Breast epithelium (tissue), 3 donors: ENCODE measurements around the gene LONP2.

Experiments used
- CTCF ChIP-seq, 3 donors: fragments of 450-650 bp; IDR thresholded peaks; one replicate each; pipeline ENCODE4 v1.5.1; 2016 to 2017; ENCODE audit warnings: antibody characterized with exemption in 3 of 3, mild to moderate bottlenecking in 3 of 3, moderate library complexity in 3 of 3
- POLR2A ChIP-seq: fragments of 450-650 bp; IDR thresholded peaks from one replicate; pipeline ENCODE4 v1.6.1; 2016; ENCODE audit warnings: antibody characterized with exemption, mild to moderate bottlenecking, moderate library complexity

- no peak for TF ChIP-seq POLR2A
- TF ChIP-seq CTCF (IDR thresholded peaks at IDR 0.05): no peak
These were observed 12.6 kb downstream of the LONP2 start for GRCh38 chr16:48256579-48257177.
